SK-N-SH treated with all-trans-retinoic acid at 6 μM for 48 hours (cell line): ENCODE data around the gene TNNI3.
A peak's percentile ranks its signal among the peaks of the same experiment; 100 is the strongest.

ENCODE experiments used
- ATAC-seq: fragments of 200-7000 bp; cut with Tn5 transposase; 3 replicates; pipeline ENCODE4 v1.9.1; 2020; ENCODE audit warnings: mild to moderate bottlenecking, moderate library complexity
- ARNTL ChIP-seq: fragments of 450-650 bp; formaldehyde crosslinking; IDR thresholded peaks from 2 replicates; pipeline ENCODE4 v1.5.0; 2020; ENCODE audit warnings: low read depth, mild to moderate bottlenecking, moderate library complexity, borderline replicate concordance
- CSDC2 ChIP-seq: fragments of 250-450 bp; sonication (Bioruptor Pico); IDR thresholded peaks from 2 replicates; pipeline ENCODE4 v1.5.0; 2020; ENCODE audit warnings: mild to moderate bottlenecking, moderate library complexity
- ESRRG ChIP-seq: fragments of 250-450 bp; sonication (Bioruptor Pico); IDR thresholded peaks from 2 replicates; pipeline ENCODE4 v1.6.1; 2021; ENCODE audit warnings: mild to moderate bottlenecking
- GLIS3 ChIP-seq: fragments of 250-450 bp; sonication (Bioruptor Pico); IDR thresholded peaks from 2 replicates; pipeline ENCODE4 v1.5.0; 2020; ENCODE audit warnings: mild to moderate bottlenecking, moderate library complexity
- PPARA ChIP-seq: fragments of 250-450 bp; sonication (Bioruptor Pico); IDR thresholded peaks from 2 replicates; pipeline ENCODE4 v1.5.0; 2020; ENCODE audit warnings: mild to moderate bottlenecking, borderline replicate concordance
- RARB ChIP-seq: fragments of 250-450 bp; sonication (Bioruptor Pico); IDR thresholded peaks from 2 replicates; pipeline ENCODE4 v1.8.0; 2021; ENCODE audit warnings: mild to moderate bottlenecking, moderate library complexity
- TCF4 ChIP-seq: fragments of 250-450 bp; sonication (Bioruptor Pico); IDR thresholded peaks from 2 replicates; pipeline ENCODE4 v1.8.0; 2021; ENCODE audit warnings: mild to moderate bottlenecking, moderate library complexity, borderline replicate concordance
- TOX ChIP-seq: fragments of 250-450 bp; sonication (Bioruptor Pico); IDR thresholded peaks from 2 replicates; pipeline ENCODE4 v1.8.0; 2021; ENCODE audit warnings: mild to moderate bottlenecking, moderate library complexity, borderline replicate concordance
- ZC3H10 ChIP-seq: fragments of 250-450 bp; sonication (Bioruptor Pico); IDR thresholded peaks from 2 replicates; pipeline ENCODE4 v1.5.1; 2021; ENCODE audit warnings: mild to moderate bottlenecking, moderate library complexity
- ZFP3 ChIP-seq: fragments of 250-450 bp; sonication (Bioruptor Pico); IDR thresholded peaks from 2 replicates; pipeline ENCODE4 v1.5.0; 2020; ENCODE audit warnings: mild to moderate bottlenecking, moderate library complexity
- ZFP30 ChIP-seq: fragments of 450-650 bp; formaldehyde crosslinking; IDR thresholded peaks from 2 replicates; pipeline ENCODE4 v1.5.0; 2022; ENCODE audit warnings: mild to moderate bottlenecking, moderate library complexity
- ZNF565 ChIP-seq: fragments of 450-650 bp; formaldehyde crosslinking; conservative IDR thresholded peaks from 2 replicates; pipeline ENCODE4 v1.5.0; 2020; ENCODE audit warnings: low read depth, mild to moderate bottlenecking, moderate library complexity
- ZNF8 ChIP-seq: fragments of 450-650 bp; formaldehyde crosslinking; IDR thresholded peaks from 2 replicates; pipeline ENCODE4 v1.5.0; 2020; ENCODE audit warnings: mild to moderate bottlenecking, moderate library complexity
- TF ChIP-seq, protein P1 (sequence below): fragments of 250-450 bp; sonication (Bioruptor Pico); IDR thresholded peaks from 2 replicates; pipeline ENCODE4 v1.5.1; 2021; ENCODE audit warnings: mild to moderate bottlenecking, moderate library complexity
- TF ChIP-seq, protein P2 (sequence below): fragments of 250-450 bp; sonication (Bioruptor Pico); IDR thresholded peaks from 2 replicates; pipeline ENCODE4 v1.5.0; 2020; ENCODE audit warnings: mild to moderate bottlenecking, moderate library complexity
- TF ChIP-seq, protein P3 (sequence below): fragments of 250-450 bp; sonication (Bioruptor Pico); IDR thresholded peaks from 2 replicates; pipeline ENCODE4 v1.5.1; 2020; ENCODE audit warnings: low read depth, mild to moderate bottlenecking, moderate library complexity
- TF ChIP-seq, protein P4 (sequence below): fragments of 250-450 bp; sonication (Bioruptor Pico); IDR thresholded peaks from 2 replicates; pipeline ENCODE4 v1.8.0; 2020; ENCODE audit warnings: mild to moderate bottlenecking, moderate library complexity, borderline replicate concordance

The TNNI3 gene

DNA sequence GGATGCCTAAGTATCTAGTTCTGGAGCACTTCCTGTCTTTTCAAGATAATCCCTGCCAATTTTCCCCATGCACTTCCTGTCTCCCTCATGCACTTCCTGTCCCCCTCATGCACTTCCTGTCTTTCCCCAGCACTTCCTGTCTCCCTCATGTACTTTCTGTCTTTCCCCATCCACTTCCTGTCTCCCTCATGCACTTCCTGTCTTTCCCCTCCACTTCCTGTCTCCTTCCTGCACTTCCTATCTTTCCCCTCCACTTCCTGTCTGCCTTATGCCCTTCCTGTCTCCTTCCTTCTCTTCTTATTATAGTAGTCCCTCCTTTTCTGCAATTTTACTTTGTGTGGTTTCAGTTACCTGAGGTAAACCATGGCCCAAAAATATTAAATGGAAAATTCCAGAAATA lies 5.5 kb downstream of the TNNI3 start:
- no peak for TF ChIP-seq ZC3H10
- TF ChIP-seq, protein P1, sequence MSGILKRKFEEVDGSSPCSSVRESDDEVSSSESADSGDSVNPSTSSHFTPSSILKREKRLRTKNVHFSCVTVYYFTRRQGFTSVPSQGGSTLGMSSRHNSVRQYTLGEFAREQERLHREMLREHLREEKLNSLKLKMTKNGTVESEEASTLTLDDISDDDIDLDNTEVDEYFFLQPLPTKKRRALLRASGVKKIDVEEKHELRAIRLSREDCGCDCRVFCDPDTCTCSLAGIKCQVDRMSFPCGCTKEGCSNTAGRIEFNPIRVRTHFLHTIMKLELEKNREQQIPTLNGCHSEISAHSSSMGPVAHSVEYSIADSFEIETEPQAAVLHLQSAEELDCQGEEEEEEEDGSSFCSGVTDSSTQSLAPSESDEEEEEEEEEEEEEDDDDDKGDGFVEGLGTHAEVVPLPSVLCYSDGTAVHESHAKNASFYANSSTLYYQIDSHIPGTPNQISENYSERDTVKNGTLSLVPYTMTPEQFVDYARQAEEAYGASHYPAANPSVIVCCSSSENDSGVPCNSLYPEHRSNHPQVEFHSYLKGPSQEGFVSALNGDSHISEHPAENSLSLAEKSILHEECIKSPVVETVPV (CRISPR knock-in tag), result no peak
- TF ChIP-seq PPARA (CRISPR knock-in tag), result no peak
- no peak for TF ChIP-seq GLIS3 (CRISPR knock-in tag)
- no peak for TF ChIP-seq ESRRG
- TF ChIP-seq, protein P2, sequence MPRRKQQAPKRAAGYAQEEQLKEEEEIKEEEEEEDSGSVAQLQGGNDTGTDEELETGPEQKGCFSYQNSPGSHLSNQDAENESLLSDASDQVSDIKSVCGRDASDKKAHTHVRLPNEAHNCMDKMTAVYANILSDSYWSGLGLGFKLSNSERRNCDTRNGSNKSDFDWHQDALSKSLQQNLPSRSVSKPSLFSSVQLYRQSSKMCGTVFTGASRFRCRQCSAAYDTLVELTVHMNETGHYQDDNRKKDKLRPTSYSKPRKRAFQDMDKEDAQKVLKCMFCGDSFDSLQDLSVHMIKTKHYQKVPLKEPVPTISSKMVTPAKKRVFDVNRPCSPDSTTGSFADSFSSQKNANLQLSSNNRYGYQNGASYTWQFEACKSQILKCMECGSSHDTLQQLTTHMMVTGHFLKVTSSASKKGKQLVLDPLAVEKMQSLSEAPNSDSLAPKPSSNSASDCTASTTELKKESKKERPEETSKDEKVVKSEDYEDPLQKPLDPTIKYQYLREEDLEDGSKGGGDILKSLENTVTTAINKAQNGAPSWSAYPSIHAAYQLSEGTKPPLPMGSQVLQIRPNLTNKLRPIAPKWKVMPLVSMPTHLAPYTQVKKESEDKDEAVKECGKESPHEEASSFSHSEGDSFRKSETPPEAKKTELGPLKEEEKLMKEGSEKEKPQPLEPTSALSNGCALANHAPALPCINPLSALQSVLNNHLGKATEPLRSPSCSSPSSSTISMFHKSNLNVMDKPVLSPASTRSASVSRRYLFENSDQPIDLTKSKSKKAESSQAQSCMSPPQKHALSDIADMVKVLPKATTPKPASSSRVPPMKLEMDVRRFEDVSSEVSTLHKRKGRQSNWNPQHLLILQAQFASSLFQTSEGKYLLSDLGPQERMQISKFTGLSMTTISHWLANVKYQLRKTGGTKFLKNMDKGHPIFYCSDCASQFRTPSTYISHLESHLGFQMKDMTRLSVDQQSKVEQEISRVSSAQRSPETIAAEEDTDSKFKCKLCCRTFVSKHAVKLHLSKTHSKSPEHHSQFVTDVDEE (CRISPR knock-in tag), result no peak
- no peak for TF ChIP-seq ZNF565 (CRISPR knock-in tag)
- TF ChIP-seq, protein P3, sequence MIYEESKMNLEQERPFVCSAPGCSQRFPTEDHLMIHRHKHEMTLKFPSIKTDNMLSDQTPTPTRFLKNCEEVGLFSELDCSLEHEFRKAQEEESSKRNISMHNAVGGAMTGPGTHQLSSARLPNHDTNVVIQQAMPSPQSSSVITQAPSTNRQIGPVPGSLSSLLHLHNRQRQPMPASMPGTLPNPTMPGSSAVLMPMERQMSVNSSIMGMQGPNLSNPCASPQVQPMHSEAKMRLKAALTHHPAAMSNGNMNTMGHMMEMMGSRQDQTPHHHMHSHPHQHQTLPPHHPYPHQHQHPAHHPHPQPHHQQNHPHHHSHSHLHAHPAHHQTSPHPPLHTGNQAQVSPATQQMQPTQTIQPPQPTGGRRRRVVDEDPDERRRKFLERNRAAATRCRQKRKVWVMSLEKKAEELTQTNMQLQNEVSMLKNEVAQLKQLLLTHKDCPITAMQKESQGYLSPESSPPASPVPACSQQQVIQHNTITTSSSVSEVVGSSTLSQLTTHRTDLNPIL (CRISPR knock-in tag), result no peak
- TF ChIP-seq, protein P4, sequence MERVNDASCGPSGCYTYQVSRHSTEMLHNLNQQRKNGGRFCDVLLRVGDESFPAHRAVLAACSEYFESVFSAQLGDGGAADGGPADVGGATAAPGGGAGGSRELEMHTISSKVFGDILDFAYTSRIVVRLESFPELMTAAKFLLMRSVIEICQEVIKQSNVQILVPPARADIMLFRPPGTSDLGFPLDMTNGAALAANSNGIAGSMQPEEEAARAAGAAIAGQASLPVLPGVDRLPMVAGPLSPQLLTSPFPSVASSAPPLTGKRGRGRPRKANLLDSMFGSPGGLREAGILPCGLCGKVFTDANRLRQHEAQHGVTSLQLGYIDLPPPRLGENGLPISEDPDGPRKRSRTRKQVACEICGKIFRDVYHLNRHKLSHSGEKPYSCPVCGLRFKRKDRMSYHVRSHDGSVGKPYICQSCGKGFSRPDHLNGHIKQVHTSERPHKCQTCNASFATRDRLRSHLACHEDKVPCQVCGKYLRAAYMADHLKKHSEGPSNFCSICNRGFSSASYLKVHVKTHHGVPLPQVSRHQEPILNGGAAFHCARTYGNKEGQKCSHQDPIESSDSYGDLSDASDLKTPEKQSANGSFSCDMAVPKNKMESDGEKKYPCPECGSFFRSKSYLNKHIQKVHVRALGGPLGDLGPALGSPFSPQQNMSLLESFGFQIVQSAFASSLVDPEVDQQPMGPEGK (CRISPR knock-in tag), result no peak
- TF ChIP-seq CSDC2 (CRISPR knock-in tag), result no peak
- TF ChIP-seq ZNF8 (CRISPR knock-in tag), result no peak
- TF ChIP-seq ARNTL, result no peak
- no peak for TF ChIP-seq TOX (CRISPR knock-in tag)
- no peak for TF ChIP-seq ZFP3
- TF ChIP-seq ZFP30 (CRISPR knock-in tag), result no peak
- no peak for ATAC-seq

DNA sequence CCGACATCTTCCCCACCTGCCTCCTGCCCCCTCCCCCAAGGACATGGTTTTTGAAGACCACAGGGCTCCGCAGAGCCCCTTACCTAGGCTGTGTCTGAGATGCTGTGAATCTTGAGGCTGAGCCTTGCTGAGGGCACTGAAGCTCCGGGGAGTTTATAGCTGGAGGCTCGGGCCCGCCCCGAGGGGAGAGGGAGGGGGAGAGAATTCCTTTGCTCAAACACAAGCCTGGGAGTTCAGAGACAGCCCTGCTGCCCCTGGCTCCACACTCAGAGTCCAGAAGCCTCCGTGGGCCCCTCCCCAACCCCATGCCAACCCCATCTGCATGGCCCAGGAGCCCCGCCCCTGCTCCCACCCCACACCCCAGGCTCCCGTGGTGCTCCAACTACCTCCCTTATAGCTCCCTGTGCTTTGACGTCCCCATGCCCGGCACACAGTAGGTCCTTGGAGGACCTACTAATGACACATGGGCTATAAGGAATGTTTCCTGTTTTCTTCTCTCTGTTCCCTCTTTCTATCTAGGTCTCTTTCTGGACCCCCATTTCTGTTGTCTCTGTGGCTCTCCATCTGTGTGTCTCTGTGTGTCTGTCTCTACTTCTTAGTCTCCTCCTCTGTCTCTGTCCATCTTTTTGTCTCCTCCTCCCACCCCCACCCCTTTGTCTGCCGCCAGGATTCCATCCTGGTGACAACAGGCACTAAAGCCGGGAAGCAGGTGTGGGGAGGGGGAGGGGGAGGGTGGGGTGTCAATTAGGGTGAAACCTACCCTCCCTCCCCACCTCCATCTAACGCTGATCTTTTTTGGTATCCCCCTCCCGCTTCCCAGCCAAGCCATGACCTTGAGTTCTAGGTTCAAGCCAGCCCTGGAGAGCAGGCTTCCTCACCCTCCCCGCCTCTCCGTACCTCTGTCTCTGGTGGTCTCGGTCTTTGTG lies 8.2 kb downstream of the TNNI3 start, which contains the start of gene TNNT1:
Gene TNNT1 (minus strand): TSS at position 129 of the 926 bp plus-strand sequence. CDS start 2,049 bp downstream, outside the sequence.
- TF ChIP-seq TOX (CRISPR knock-in tag) (no peak), TCF4 (CRISPR knock-in tag) (no peak), ZFP30 (CRISPR knock-in tag) (no peak), ZFP3 (no peak), ESRRG (no peak), ZC3H10 (no peak), ZNF8 (CRISPR knock-in tag) (no peak), GLIS3 (CRISPR knock-in tag) (no peak), RARB (CRISPR knock-in tag) (no peak)
- ATAC-seq, result peak; percentile 50

DNA sequence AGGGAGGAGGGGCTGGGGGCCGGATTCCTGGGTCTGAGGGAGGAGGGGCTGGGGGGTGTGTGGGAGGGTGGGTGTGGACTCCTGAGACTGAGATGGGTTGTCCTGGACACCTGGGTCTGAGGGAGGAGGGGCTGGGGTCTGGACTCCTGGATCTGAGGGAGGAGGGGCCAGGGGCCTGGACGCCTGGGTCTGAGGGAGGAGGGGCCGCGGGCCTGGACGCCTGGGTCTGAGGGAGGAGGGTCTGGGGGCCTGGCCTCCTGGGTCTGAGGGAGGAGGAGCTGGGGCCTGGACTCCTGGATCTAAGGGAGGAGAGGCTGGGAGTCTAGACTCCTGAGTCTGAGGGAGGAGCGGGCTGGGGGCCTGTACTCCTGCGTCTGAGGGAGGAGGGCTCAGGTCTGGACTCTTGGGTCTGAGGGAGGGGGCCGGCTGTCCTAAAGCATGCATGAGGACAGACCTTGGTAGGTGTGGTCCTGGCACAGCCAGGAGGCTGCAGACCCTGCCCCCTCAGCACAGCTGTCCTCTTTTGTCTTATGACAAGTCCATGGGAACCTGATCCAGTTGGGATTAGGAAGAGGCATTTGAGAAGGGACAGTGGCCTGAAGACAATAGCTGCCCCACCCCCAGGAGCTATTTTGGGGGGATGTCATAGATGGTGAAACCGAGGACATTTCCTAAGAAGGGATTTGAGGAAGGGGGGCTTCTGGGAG lies 9.8 kb downstream of the TNNI3 start:
- TF ChIP-seq, protein P3 (CRISPR knock-in tag), result no peak
- no peak for TF ChIP-seq ZFP30 (CRISPR knock-in tag)
- ATAC-seq, result no peak
